GM04503 (cell line): ENCODE measurements around the gene C21orf91.
A peak's percentile ranks its signal among the peaks of the same experiment; 100 is the strongest.
"Not testable (repeated sequence)": the region's sequence is repeated elsewhere in the genome, so short reads cannot be mapped to it uniquely, and the experiment has no call there.

Experiments
- DNase-seq: peaks from one replicate; pipeline ENCODE4 v3.0.0-alpha.2; 2012; ENCODE audit warnings: low read depth

C21orf91 gene

GRCh38 chr21:17777072-17777765 lies 41.9 kb downstream of the C21orf91 start:
- DNase-seq: no peak

- no peak for DNase-seq
These were observed 43.6 kb downstream of the C21orf91 start for GRCh38 chr21:17775431-17776126.

- DNase-seq: not testable (repeated sequence)
These were observed 44.1 kb downstream of the C21orf91 start for GRCh38 chr21:17775021-17775420.

DNA sequence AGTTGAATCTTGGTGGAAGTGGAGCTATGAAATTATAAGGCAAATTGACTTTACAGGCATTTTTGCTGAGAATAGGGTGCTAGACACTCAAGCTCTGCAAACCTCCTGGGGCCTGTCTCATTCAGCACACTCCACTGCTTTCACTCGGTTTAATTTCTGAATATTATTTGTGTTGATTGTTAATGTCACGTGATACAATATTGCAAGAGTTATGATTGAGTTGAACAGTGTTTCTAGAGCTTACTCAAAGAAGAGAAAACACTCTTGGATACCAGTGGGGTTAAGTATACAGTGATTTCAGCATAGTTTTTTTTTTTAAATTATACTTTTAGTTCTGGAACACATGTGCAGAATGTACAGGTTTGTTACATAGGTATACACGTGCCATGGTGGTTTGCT lies 49.7 kb downstream of the C21orf91 start:
- no peak for DNase-seq

DNA sequence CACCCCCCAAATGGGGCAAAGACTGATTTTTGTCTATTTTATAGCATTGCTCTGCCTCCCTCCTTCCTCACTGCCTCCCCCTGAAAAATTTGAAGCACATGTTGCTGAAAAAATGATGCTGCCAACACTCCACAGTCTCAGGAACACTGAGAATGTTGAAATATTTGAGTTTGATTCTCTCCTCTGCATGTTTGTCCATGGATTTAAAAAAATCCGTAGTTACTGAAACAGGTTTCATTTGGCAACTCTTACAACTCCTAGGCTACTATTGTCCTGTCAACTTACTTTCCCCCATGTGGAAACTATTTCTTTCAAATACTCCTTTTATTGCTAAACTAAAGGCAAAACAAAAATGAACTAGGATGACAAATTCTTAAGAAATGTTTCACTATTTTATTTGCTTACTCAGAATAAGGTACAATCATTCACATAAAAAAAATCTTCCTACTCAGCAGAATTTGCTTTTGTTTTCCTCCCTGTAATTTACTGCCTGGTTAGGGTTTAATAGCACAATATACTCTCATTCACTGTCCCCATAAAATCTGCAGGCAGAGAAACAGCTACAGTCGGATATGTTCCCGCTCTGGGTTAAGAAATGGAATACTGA lies 50.2 kb downstream of the C21orf91 start:
- DNase-seq: peak; percentile 21

GRCh38 chr21:17765207-17765606 lies 53.9 kb downstream of the C21orf91 start:
- DNase-seq: no peak

DNA sequence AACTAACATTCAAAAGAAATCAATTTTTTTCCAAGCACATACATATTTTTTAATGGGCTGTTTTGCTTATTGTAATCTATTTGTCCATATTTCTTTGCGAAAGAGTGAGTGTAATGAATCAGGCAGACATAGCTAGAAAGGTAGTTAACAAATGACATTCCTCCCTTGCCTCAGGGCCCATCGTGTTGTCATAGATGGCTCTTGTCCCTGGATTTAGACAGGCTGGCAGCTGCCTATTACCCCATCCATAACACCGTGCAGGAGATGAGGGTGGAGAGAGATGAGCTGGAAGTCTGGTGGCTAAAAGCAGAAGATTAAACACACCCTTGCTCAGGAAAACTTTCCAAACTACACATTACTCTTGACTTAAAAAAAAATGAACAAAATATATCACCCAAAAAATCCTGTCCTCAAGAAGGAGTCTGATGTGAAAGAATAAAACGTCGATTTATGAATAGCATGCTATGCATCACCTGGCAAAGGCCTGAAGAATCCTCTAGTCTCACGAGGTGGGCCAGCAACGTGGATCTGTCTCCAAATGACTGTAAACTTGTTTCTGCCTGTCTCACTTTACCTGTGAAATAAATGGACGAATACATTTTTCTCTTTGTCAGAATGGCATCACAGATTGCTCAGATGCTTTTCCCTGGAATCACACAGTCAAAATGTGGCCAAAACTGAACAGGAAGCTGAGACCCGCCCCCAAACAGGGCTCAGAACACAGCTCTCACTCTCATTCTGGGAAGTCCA lies 55.7 kb downstream of the C21orf91 start:
- no peak for DNase-seq

- no peak for DNase-seq
These were observed 59.5 kb downstream of the C21orf91 start for GRCh38 chr21:17759511-17760178.

- DNase-seq: no peak
These were observed 60.5 kb downstream of the C21orf91 start for GRCh38 chr21:17758683-17759082.

GRCh38 chr21:17757671-17758070 lies 61.5 kb downstream of the C21orf91 start:
- no peak for DNase-seq

DNA sequence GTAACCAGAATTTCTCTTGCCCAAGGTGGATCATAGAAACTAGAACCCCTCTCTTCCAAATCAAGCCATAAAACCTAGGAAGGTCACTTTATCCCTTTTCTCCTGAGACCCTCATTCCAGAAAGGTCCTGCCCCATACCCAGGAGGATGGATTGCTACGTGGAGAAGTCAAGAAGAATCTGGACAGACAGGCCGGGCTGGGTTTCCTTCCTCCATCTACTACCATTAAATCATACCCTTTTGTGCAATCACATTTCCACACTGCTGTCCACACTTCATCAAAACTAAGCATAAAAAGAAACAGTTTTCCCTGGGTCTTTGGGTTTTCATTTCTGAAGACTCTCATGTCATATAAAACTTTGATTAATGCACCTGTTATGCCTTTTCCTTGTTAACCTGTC lies 65.4 kb downstream of the C21orf91 start:
- DNase-seq: no peak

DNA sequence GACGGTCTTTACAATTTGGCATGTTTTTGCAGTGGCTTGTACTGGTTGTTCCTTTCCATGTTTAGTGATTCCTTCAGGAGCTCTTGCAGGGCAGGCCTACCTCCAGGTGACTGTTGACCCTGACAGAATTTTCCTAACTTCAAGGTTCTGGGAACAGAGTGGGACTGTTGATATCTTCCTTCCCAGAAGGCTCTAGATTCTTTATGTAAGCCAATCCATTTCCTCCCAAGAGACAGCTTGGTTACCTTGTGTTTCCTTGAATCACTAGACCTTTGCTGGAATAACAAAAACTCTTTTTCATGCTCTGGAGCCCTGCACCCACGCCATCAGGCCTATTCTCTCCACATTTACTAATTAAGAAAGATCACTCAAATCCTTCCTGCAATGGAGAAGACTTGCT lies 67.0 kb downstream of the C21orf91 start:
- no peak for DNase-seq

DNA sequence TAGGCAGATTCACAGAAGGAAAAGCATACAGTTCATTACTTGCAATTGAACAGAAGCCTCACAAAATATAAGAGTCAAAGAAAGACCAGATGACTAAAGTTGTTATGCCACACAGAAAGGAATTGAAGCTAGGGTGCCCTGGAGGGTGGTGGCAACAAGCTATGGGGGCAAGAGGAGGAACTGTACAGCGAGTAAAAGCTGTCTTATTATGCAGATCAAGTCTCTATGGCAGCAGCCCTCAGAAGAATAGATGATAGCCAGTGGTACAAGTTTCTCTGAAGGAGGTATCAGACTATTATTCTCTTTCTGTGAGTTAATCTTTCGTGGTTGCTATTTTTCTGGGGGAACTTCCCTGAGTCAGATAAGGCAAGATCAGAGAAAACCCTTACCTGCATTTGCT lies 72.2 kb downstream of the C21orf91 start:
- DNase-seq: no peak

DNA sequence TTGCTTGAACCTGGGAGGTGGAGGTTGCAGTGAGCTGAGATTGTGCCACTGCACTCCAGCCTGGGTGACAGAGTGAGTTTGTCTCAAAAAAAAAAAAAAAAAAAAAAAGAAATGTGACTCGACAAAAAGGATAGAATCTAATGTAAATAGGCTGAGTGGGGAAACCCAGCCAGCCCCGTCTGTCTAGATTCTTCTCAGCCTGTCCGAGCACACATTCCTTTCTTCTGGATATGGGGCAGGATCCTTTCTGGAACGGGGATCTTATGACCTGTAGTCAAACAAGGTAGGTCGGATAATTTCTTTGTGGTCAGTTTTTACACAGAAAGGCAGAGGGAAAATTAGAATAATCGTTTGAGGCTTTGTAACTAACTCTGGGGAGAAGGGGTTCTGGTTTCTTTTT lies 74.1 kb downstream of the C21orf91 start:
- no peak for DNase-seq

GRCh38 chr21:17742940-17743592 lies 76.1 kb downstream of the C21orf91 start:
- no peak for DNase-seq

GRCh38 chr21:17742181-17742580 lies 77.0 kb downstream of the C21orf91 start:
- no peak for DNase-seq
